Mesendoderm (in vitro differentiated cells): ENCODE results near the gene NRXN3.
A peak's percentile ranks its signal among the peaks of the same experiment; 100 is the strongest.

Experiments used
- DNase-seq: peaks from one replicate; pipeline ENCODE4 v3.0.0; 2013
- H2AK5ac ChIP-seq: 2 replicates; pipeline ENCODE4 v1.6.1; 2013; ENCODE audit warnings: low read length, inconsistent platforms
- H2BK120ac ChIP-seq: 2 replicates; pipeline ENCODE4 v1.6.1; 2013; ENCODE audit warnings: low read depth, mild to moderate bottlenecking, low read length, moderate library complexity, mixed read lengths
- H2BK15ac ChIP-seq: replicated peaks from 2 replicates; pipeline ENCODE4 v1.6.1; 2013; ENCODE audit warnings: low read depth, mild to moderate bottlenecking, moderate library complexity
- H2BK5ac ChIP-seq: 2 replicates; pipeline ENCODE4 v1.6.1; 2013; ENCODE audit warnings: low read length, inconsistent platforms
- H3K18ac ChIP-seq: 2 replicates; pipeline ENCODE4 v1.6.1; 2013; ENCODE audit warnings: mild to moderate bottlenecking, low read length, mixed read lengths
- H3K23ac ChIP-seq: one replicate; pipeline ENCODE4 v1.6.1; 2013; ENCODE audit warnings: low read length
- H3K27ac ChIP-seq: 2 replicates; pipeline ENCODE4 v1.5.1; 2013; ENCODE audit warnings: low read depth, mild to moderate bottlenecking, inconsistent platforms, low read length, moderate library complexity
- H3K27me3 ChIP-seq: 2 replicates; pipeline ENCODE4 v1.6.1; 2013; ENCODE audit warnings: low read length, control low read depth, mild to moderate bottlenecking, inconsistent platforms; ENCODE audit not compliant: insufficient read depth, poor library complexity
- H3K36me3 ChIP-seq: 2 replicates; pipeline ENCODE4 v1.6.1; 2013; ENCODE audit warnings: low read length, inconsistent platforms; ENCODE audit not compliant: control insufficient read depth, insufficient read depth
- H3K4ac ChIP-seq: one replicate; pipeline ENCODE4 v1.6.1; 2013; ENCODE audit warnings: low read depth, mild to moderate bottlenecking, low read length, moderate library complexity
- H3K4me1 ChIP-seq: 2 replicates; pipeline ENCODE4 v1.6.1; 2013; ENCODE audit warnings: low read depth, low read length, inconsistent platforms; ENCODE audit not compliant: control insufficient read depth
- H3K4me2 ChIP-seq: 2 replicates; pipeline ENCODE4 v1.6.1; 2013; ENCODE audit warnings: low read length
- H3K4me3 ChIP-seq: 2 replicates; pipeline ENCODE4 v1.5.1; 2013; ENCODE audit warnings: mild to moderate bottlenecking, low read length
- H3K56ac ChIP-seq: one replicate; pipeline ENCODE4 v1.6.1; 2013; ENCODE audit warnings: low read length
- H3K79me1 ChIP-seq: 2 replicates; pipeline ENCODE4 v1.6.1; 2013; ENCODE audit warnings: low read length, inconsistent platforms
- H3K79me2 ChIP-seq: 2 replicates; pipeline ENCODE4 v1.6.1; 2013; ENCODE audit warnings: mild to moderate bottlenecking, low read length; ENCODE audit not compliant: control insufficient read depth, insufficient read depth
- H3K9ac ChIP-seq: 2 replicates; pipeline ENCODE4 v1.6.1; 2013; ENCODE audit warnings: low read length, inconsistent platforms
- H4K5ac ChIP-seq: one replicate; pipeline ENCODE4 v1.6.1; 2013; ENCODE audit warnings: low read length
- H4K8ac ChIP-seq: one replicate; pipeline ENCODE4 v1.6.1; 2013; ENCODE audit warnings: low read depth, mild to moderate bottlenecking, control low read depth, low read length, moderate library complexity
- WGBS: extraction: QIAGEN DNeasy Blood & Tissue Kit; methylation state at CpG from one replicate; pipeline ENCODE4 v1.1.7; 2013; ENCODE audit warnings: low lambda C conversion rate, missing lambda C conversion rate; ENCODE audit not compliant: insufficient coverage; ENCODE audit errors: extremely low coverage; 5-methylcytosine and 5-hydroxymethylcytosine counted together

NRXN3 gene

GRCh38 chr14:79161571-79161970, 991.4 kb downstream of the NRXN3 start:
- H2BK15ac ChIP-seq, result no peak overlapping the region
- DNase-seq, result peak; percentile 64
- no CpG with 5 or more reads among the region's 7 CpGs for WGBS

GRCh38 chr14:79162833-79163232, 992.7 kb downstream of the NRXN3 start:
- Histone ChIP-seq H3K4me1 (no peaks in the 10 kb centered on the region), H2BK5ac (no peak overlapping the region), H4K5ac (no peak overlapping the region), H3K27ac (no peak overlapping the region), H3K27me3 (no peaks in the 10 kb centered on the region), H3K4me2 (no peak overlapping the region), H3K4ac (no peak overlapping the region), H2AK5ac (no peak overlapping the region), H3K18ac (no peak overlapping the region), H3K56ac (no peak overlapping the region), H3K79me1 (no peaks in the 10 kb centered on the region), H3K9ac (no peak overlapping the region), H3K4me3 (no peak overlapping the region), H2BK15ac (no peak overlapping the region), H2BK120ac (no peak overlapping the region), H4K8ac (no peak overlapping the region), H3K23ac (no peak overlapping the region), H3K36me3 (no peaks in the 10 kb centered on the region), H3K79me2 (no peaks in the 10 kb centered on the region)
- no peak for DNase-seq

More at GRCh38 chr14:79161571-79161970, 991.4 kb downstream of the NRXN3 start:
- Histone ChIP-seq H3K4me2 (no peak overlapping the region), H3K9ac (no peak overlapping the region), H2AK5ac (no peak overlapping the region), H3K36me3 (no peaks in the 10 kb centered on the region), H3K4me3 (no peak overlapping the region), H3K27me3 (no peaks in the 10 kb centered on the region), H3K56ac (no peak overlapping the region), H3K23ac (no peak overlapping the region), H2BK5ac (no peak overlapping the region), H4K8ac (no peak overlapping the region), H3K79me1 (no peaks in the 10 kb centered on the region), H3K18ac (no peak overlapping the region), H3K27ac (no peak overlapping the region), H3K4me1 (no peaks in the 10 kb centered on the region), H4K5ac (no peak overlapping the region), H2BK120ac (no peak overlapping the region), H3K4ac (no peak overlapping the region), H3K79me2 (no peaks in the 10 kb centered on the region)

- Histone ChIP-seq H3K4me3 (no peak overlapping the region), H3K4me1 (no peaks in the 10 kb centered on the region), H3K18ac (no peak overlapping the region), H3K79me2 (no peaks in the 10 kb centered on the region), H2BK120ac (no peak overlapping the region), H3K23ac (peak overlapping the region; percentile 4), H3K9ac (no peak overlapping the region), H3K27me3 (no peaks in the 10 kb centered on the region), H3K36me3 (no peaks in the 10 kb centered on the region), H3K56ac (no peak overlapping the region), H2AK5ac (no peak overlapping the region), H2BK5ac (no peak overlapping the region), H4K5ac (no peak overlapping the region), H3K27ac (no peak overlapping the region), H3K79me1 (no peaks in the 10 kb centered on the region), H4K8ac (no peak overlapping the region), H3K4ac (no peak overlapping the region), H2BK15ac (no peak overlapping the region), H3K4me2 (no peak overlapping the region)
- no peak for DNase-seq
- WGBS, result no CpG with 5 or more reads among the region's 4 CpGs
Measured at GRCh38 chr14:79165471-79166090, 995.4 kb downstream of the NRXN3 start.

GRCh38 chr14:79166171-79166570, 996.0 kb downstream of the NRXN3 start:
- no peak for DNase-seq
- no peak overlapping the region for H2BK15ac ChIP-seq
- H4K8ac ChIP-seq, result no peak overlapping the region
- no peak overlapping the region for H3K9ac ChIP-seq
- H3K4me1 ChIP-seq, result no peaks in the 10 kb centered on the region
- no peak overlapping the region for H3K4ac ChIP-seq
- no peaks in the 10 kb centered on the region for H3K36me3 ChIP-seq
- H3K27me3 ChIP-seq, result no peaks in the 10 kb centered on the region
- H3K4me3 ChIP-seq, result no peak overlapping the region
- H3K56ac ChIP-seq, result no peak overlapping the region
- H3K79me1 ChIP-seq, result no peaks in the 10 kb centered on the region
- WGBS, result no CpG with 5 or more reads among the region's 2 CpGs
- H2AK5ac ChIP-seq, result no peak overlapping the region
- H3K27ac ChIP-seq, result no peak overlapping the region
- no peak overlapping the region for H3K4me2 ChIP-seq
- H2BK120ac ChIP-seq, result no peak overlapping the region
- H3K18ac ChIP-seq, result no peak overlapping the region
- H3K23ac ChIP-seq, result no peak overlapping the region
- H2BK5ac ChIP-seq, result no peak overlapping the region
- no peaks in the 10 kb centered on the region for H3K79me2 ChIP-seq
- H4K5ac ChIP-seq, result no peak overlapping the region

GRCh38 chr14:79167957-79168356, 997.8 kb downstream of the NRXN3 start:
- H3K4me1 ChIP-seq, result no peaks in the 10 kb centered on the region
- H3K27me3 ChIP-seq, result no peaks in the 10 kb centered on the region
- no peak overlapping the region for H2BK15ac ChIP-seq
- H4K5ac ChIP-seq, result no peak overlapping the region
- H3K27ac ChIP-seq, result no peak overlapping the region
- H3K9ac ChIP-seq, result no peak overlapping the region
- no peaks in the 10 kb centered on the region for H3K79me2 ChIP-seq
- no peak overlapping the region for H3K4ac ChIP-seq
- H3K23ac ChIP-seq, result no peak overlapping the region
- WGBS, result no CpG with 5 or more reads among the region's 1 CpG
- H3K4me3 ChIP-seq, result no peak overlapping the region
- DNase-seq, result peak; percentile 40
- H4K8ac ChIP-seq, result no peak overlapping the region
- no peak overlapping the region for H3K4me2 ChIP-seq
- H2BK5ac ChIP-seq, result no peak overlapping the region
- no peak overlapping the region for H2AK5ac ChIP-seq
- no peak overlapping the region for H2BK120ac ChIP-seq
- H3K18ac ChIP-seq, result no peak overlapping the region
- H3K56ac ChIP-seq, result no peak overlapping the region
- H3K79me1 ChIP-seq, result no peaks in the 10 kb centered on the region
- no peaks in the 10 kb centered on the region for H3K36me3 ChIP-seq

- Histone ChIP-seq H3K36me3 (no peaks in the 10 kb centered on the region), H2BK15ac (no peak overlapping the region), H3K18ac (no peak overlapping the region), H3K27ac (no peak overlapping the region), H3K27me3 (no peaks in the 10 kb centered on the region), H3K4me1 (no peaks in the 10 kb centered on the region), H3K79me1 (no peaks in the 10 kb centered on the region), H3K56ac (no peak overlapping the region), H3K23ac (no peak overlapping the region), H2BK5ac (no peak overlapping the region), H3K4me3 (no peak overlapping the region), H4K8ac (no peak overlapping the region), H3K9ac (no peak overlapping the region), H2AK5ac (no peak overlapping the region), H3K4ac (no peak overlapping the region), H2BK120ac (no peak overlapping the region), H3K4me2 (no peak overlapping the region), H3K79me2 (no peaks in the 10 kb centered on the region), H4K5ac (no peak overlapping the region)
- no CpG with 5 or more reads among the region's 5 CpGs for WGBS
- no peak for DNase-seq
Measured at GRCh38 chr14:79175671-79176070, 1005.5 kb downstream of the NRXN3 start.
